Activated CD8-positive, alpha-beta T cell treated with anti-CD3 and anti-CD28 coated beads, Interleukin-2, amount 10 ng/mL, durations not matched to agents 7 days and 5 days (primary cell): ENCODE results near the gene CTF1. TPM values are rescaled to one million over a fixed set of nuclear protein-coding genes. Genes with fewer than 3 reads are reported as not detected.
A peak's percentile ranks its signal among the peaks of the same experiment; 100 is the strongest.

Source experiments
- ATAC-seq: fragments of 150-1000 bp; cut with Tn5 transposase; one replicate; pipeline ENCODE4 v1.10.0; 2021; ENCODE audit warnings: moderate library complexity
- CTCF ChIA-PET: fragments of 350-600 bp; sonication (Branson Sonifier 250); formaldehyde crosslinking; loops from one replicate; lab custom pipeline; 2021; ENCODE audit warnings: antibody characterized with exemption; lab: Charles Lee
- POLR2A ChIA-PET: fragments of 350-600 bp; sonication (Branson Sonifier 250); formaldehyde crosslinking; loops from one replicate; lab custom pipeline; 2021; ENCODE audit warnings: antibody characterized with exemption; lab: Charles Lee
- DNase-seq: peaks from one replicate; pipeline ENCODE4 v3.0.0-alpha.2; 2020
- H3K27ac Mint-ChIP-seq: one replicate; pipeline ENCODE4 v1.8.0; 2021; ENCODE audit warnings: mild to moderate bottlenecking, mixed read lengths
- H3K27me3 Mint-ChIP-seq: one replicate; pipeline ENCODE4 v1.8.0; 2021; ENCODE audit warnings: low read depth, mixed read lengths
- H3K36me3 Mint-ChIP-seq: one replicate; pipeline ENCODE4 v1.8.0; 2021; ENCODE audit warnings: low read depth, mixed read lengths
- H3K4me1 Mint-ChIP-seq: one replicate; pipeline ENCODE4 v1.8.0; 2021; ENCODE audit warnings: low read depth, mixed read lengths
- H3K4me3 Mint-ChIP-seq: one replicate; pipeline ENCODE4 v1.8.0; 2021; ENCODE audit warnings: mild to moderate bottlenecking, mixed read lengths
- H3K9me3 Mint-ChIP-seq: one replicate; pipeline ENCODE4 v1.8.0; 2022; ENCODE audit warnings: mixed read lengths; ENCODE audit not compliant: insufficient read depth
- total RNA-seq, 2 experiments: library from RNA; stranded (reverse); gene quantifications; one replicate each; pipeline ENCODE4 v1.2.3, GENCODE V29; 2021

CTF1 gene
- total RNA-seq, 2 experiments from 2014 or later, result 0.23 to 0.34 TPM

GRCh38 chr16:30874244-30874820 is 22.1 kb upstream of the CTF1 start:
- H3K9me3 Mint-ChIP-seq, result no peaks in the 10 kb centered on the region
- peaks cover 33% of the 10 kb centered on the region for H3K4me1 Mint-ChIP-seq
- H3K27ac Mint-ChIP-seq, result peak overlapping the region; percentile 86
- DNase-seq (no peak), ATAC-seq (no peak)
- CTCF ChIA-PET, result interaction anchor here (0.6 to 7.3 kb wide), 6 partner anchors 27 to 69 kb away, joined by 3 to 63 read pairs (median 5); no protein-coding TSS in a partner anchor
- H3K27me3 Mint-ChIP-seq, result no peaks in the 10 kb centered on the region
- H3K4me3 Mint-ChIP-seq, result peak overlapping the region; percentile 94
- POLR2A ChIA-PET, result interaction anchor here (0.8 to 5.8 kb wide), 12 partner anchors 18 to 200 kb away, joined by 3 to 73 read pairs (median 4); partner anchors contain the start of genes BCL7C, ZNF646 and ZNF668
- peaks cover 19% of the 10 kb centered on the region for H3K36me3 Mint-ChIP-seq

- H3K27me3 Mint-ChIP-seq, result no peaks in the 10 kb centered on the region
- peak overlapping the region; percentile 86 for H3K27ac Mint-ChIP-seq
- peaks cover 23% of the 10 kb centered on the region for H3K36me3 Mint-ChIP-seq
- peak overlapping the region; percentile 94 for H3K4me3 Mint-ChIP-seq
- peak; percentile 90 for DNase-seq
- peak; percentile 91 for ATAC-seq
- peaks cover 33% of the 10 kb centered on the region for H3K4me1 Mint-ChIP-seq
- ChIA-PET POLR2A (interaction anchor here (0.6 to 5.8 kb wide), 14 partner anchors 11 to 199 kb away, joined by 3 to 73 read pairs (median 4); partner anchors contain the start of genes BCL7C, ZNF646 and ZNF668), CTCF (interaction anchor here (0.6 to 7.3 kb wide), 8 partner anchors 27 to 70 kb away, joined by 3 to 63 read pairs (median 5); no protein-coding TSS in a partner anchor)
- H3K9me3 Mint-ChIP-seq, result no peaks in the 10 kb centered on the region
Observed at GRCh38 chr16:30874821-30875717, 21.3 kb upstream of the CTF1 start.

DNA sequence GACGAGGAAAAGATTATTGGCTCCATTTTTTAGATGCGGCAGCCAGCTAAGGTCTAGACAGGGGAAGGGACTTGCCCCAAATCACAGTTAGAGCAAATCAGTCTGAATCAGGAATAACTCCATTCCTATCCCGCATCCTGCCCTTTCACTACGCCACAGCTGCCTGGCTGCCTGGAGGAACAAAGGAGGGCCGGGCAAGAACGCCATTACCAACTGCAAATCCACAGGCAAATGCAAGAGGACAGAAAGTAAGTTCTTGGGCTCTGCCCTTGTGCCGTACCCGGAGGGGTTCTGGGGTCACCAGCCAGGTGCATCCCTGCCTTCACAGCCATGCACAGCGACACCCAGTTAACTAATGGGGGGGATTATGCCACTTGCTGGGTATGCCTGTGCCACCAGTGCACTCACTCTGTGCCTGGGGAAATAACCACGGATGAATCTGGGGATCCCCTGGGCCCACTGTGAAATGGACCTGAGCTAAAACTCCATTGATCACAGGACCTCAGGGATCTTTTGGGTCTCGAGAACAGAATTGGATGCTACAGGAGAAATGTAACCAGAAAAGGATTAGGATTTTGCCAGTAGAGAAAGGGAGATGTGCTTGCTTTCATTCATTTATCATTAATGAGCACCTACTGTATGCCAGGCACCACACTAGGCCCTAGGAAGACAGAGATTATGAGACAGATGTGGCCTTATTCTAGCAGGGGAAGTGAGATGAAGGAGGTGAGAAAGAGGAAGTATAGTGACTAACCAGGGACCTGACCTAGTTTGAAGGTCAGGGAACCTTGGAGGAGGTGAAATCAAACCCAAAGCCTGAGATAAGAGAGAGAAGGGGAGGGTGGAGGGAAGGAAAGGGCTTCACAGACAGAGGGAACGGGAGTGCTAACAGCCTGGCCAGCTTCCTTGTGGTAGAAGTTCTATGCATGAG is 20.3 kb upstream of the CTF1 start:
- peak; percentile 32 for DNase-seq
- Mint-ChIP-seq H3K27ac (peak overlapping the region; percentile 86), H3K4me3 (peak overlapping the region; percentile 94), H3K27me3 (no peaks in the 10 kb centered on the region), H3K4me1 (peaks cover 37% of the 10 kb centered on the region), H3K9me3 (no peaks in the 10 kb centered on the region), H3K36me3 (peaks cover 26% of the 10 kb centered on the region)
- ATAC-seq, result peak; percentile 16
- CTCF ChIA-PET, result interaction anchor here (1.0 to 7.3 kb wide), 5 partner anchors 25 to 66 kb away, joined by 3 to 63 read pairs (median 8); no protein-coding TSS in a partner anchor
- POLR2A ChIA-PET, result interaction anchor here (0.6 to 5.8 kb wide), 10 partner anchors 10 to 583 kb away, joined by 3 to 73 read pairs (median 4); partner anchors contain the start of genes ARMC5, BCL7C and PHKG2

- no peak for ATAC-seq
Observed at GRCh38 chr16:30876867-30877266, 19.5 kb upstream of the CTF1 start.

GRCh38 chr16:30882429-30883310 is 13.7 kb upstream of the CTF1 start:
- no peaks in the 10 kb centered on the region for H3K9me3 Mint-ChIP-seq
- POLR2A ChIA-PET, result interaction anchor here (1.9 kb wide), 1 partner anchor 19 kb away, joined by 14 read pairs; no protein-coding TSS in a partner anchor
- peak overlapping the region; percentile 5 for H3K4me3 Mint-ChIP-seq
- H3K27me3 Mint-ChIP-seq, result no peaks in the 10 kb centered on the region
- peaks cover 34% of the 10 kb centered on the region for H3K4me1 Mint-ChIP-seq
- CTCF ChIA-PET, result interaction anchor here (1.2 to 1.6 kb wide), 2 partner anchors 38 kb away, joined by 4 to 5 read pairs; no protein-coding TSS in a partner anchor
- ATAC-seq, result peak; percentile 54
- DNase-seq, result peak; percentile 30
- H3K36me3 Mint-ChIP-seq, result peaks cover 38% of the 10 kb centered on the region
- H3K27ac Mint-ChIP-seq, result peak overlapping the region; percentile 87

More at GRCh38 chr16:30876867-30877266, 19.5 kb upstream of the CTF1 start:
- Mint-ChIP-seq H3K4me1 (peaks cover 44% of the 10 kb centered on the region), H3K36me3 (peaks cover 26% of the 10 kb centered on the region), H3K4me3 (peak overlapping the region; percentile 94), H3K27me3 (no peaks in the 10 kb centered on the region), H3K27ac (peak overlapping the region; percentile 86), H3K9me3 (no peaks in the 10 kb centered on the region)
- no peak for DNase-seq
- POLR2A ChIA-PET, result interaction anchor here (1.3 to 5.8 kb wide), 5 partner anchors 9 to 129 kb away, joined by 4 to 73 read pairs (median 6); partner anchors contain the start of genes BCL7C and PHKG2
- CTCF ChIA-PET, result interaction anchor here (2.4 to 7.3 kb wide), 3 partner anchors 25 to 65 kb away, joined by 8 to 63 read pairs (median 42); no protein-coding TSS in a partner anchor

DNA sequence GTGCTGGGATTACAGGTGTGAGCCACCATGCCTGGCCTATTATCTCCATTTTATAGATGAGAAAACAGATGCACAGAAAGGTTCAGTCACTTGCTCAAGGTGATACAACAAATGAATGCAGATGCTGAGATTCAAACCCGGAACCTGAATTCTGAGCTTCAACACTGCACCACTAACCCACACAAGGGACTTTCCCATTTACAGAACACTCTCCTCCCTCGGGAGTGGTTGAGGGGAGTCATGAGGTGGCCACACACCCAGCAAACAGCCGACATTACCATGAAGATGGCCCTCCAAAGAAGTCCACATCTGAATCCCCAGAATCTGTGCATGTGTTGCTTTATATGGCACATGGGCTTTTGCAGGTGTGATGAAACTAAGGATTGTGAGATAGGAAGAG is 11.7 kb upstream of the CTF1 start:
- no peak for DNase-seq
- Mint-ChIP-seq H3K9me3 (no peaks in the 10 kb centered on the region), H3K36me3 (peaks cover 41% of the 10 kb centered on the region), H3K27me3 (no peaks in the 10 kb centered on the region), H3K4me1 (peaks cover 34% of the 10 kb centered on the region), H3K4me3 (no peak overlapping the region), H3K27ac (no peak overlapping the region)
- CTCF ChIA-PET, result no interaction called here
- no peak for ATAC-seq
- POLR2A ChIA-PET, result interaction anchor here (0.6 to 1.8 kb wide), 2 partner anchors 9 to 20 kb away, joined by 3 to 6 read pairs; no protein-coding TSS in a partner anchor

DNA sequence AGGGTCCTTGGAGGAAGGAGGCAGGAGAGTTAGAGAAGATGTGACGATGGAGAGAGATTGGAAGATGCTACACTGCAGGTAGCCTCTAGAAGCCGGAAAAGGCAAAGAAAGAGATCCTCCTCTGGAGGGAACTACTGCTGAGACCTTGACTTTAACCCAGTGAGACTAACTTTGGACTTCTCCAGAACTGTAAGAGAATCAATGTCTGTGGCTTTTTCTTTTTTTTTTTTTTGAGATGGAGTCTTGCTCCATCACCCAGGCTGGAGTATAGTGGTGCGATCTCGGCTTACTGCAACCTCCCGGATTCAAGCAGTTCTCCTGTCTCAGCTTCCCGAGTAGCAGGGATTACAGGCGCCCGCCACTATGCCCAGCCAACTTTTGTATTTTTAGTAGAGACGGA is 11.2 kb upstream of the CTF1 start:
- H3K27me3 Mint-ChIP-seq, result no peaks in the 10 kb centered on the region
- no peaks in the 10 kb centered on the region for H3K9me3 Mint-ChIP-seq
- ChIA-PET POLR2A (interaction anchor here (0.6 to 1.8 kb wide), 2 partner anchors 9 to 20 kb away, joined by 3 to 6 read pairs; no protein-coding TSS in a partner anchor), CTCF (no interaction called here)
- H3K27ac Mint-ChIP-seq, result no peak overlapping the region
- DNase-seq, result no peak
- H3K4me3 Mint-ChIP-seq, result no peak overlapping the region
- peaks cover 40% of the 10 kb centered on the region for H3K36me3 Mint-ChIP-seq
- no peak for ATAC-seq
- H3K4me1 Mint-ChIP-seq, result peaks cover 34% of the 10 kb centered on the region

DNA sequence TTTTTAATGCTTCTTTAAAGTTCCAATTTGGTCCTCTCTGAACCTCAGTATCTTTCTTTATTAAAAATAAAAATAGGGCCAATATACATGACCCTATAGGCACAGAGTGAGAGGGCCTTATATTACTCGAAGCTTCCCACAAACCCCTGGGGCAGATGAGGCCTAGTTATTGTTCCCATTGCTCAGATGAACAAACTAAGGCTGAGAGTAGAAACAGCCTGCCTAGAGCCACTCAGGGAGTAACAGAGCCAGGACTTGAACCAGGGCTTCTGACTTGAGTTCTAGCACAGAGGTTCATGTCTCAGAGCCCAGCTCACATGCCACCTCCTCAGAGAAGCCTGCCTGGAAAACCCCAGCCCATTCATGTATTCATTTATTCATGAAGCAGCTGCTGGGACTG is 10.3 kb upstream of the CTF1 start:
- DNase-seq (no peak), ATAC-seq (no peak)
- H3K27ac Mint-ChIP-seq, result no peak overlapping the region
- no peak overlapping the region for H3K4me3 Mint-ChIP-seq
- no peaks in the 10 kb centered on the region for H3K27me3 Mint-ChIP-seq
- POLR2A ChIA-PET, result interaction anchor here (0.6 to 1.8 kb wide), 2 partner anchors 10 to 41 kb away, joined by 3 to 6 read pairs; no protein-coding TSS in a partner anchor
- no peaks in the 10 kb centered on the region for H3K9me3 Mint-ChIP-seq
- CTCF ChIA-PET, result interaction anchor here (0.8 kb wide), 1 partner anchor 41 kb away, joined by 3 read pairs; no protein-coding TSS in a partner anchor
- H3K4me1 Mint-ChIP-seq, result peaks cover 29% of the 10 kb centered on the region
- H3K36me3 Mint-ChIP-seq, result peaks cover 38% of the 10 kb centered on the region

DNA sequence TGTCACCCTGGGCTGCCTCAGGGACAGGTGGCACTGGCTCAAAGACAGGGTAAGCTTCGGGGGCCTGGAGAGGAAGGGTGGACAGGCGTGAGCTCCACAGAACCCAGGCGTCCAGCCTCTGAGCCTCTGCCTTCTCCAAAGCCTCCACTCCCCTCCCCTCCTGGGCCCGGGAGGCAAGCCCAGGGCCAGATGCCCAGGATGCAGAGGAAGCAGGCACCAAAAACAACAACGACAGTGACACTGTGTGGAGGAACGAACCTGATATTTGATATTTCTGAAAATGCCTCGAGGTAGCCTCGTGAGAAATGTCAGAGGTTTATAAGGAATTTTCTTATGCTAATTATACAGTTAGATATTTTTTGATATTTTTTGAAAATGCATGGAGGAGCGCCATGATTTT is 8.5 kb upstream of the CTF1 start:
- no peak overlapping the region for H3K4me3 Mint-ChIP-seq
- H3K4me1 Mint-ChIP-seq, result peaks cover 20% of the 10 kb centered on the region
- H3K27ac Mint-ChIP-seq, result no peak overlapping the region
- no peaks in the 10 kb centered on the region for H3K9me3 Mint-ChIP-seq
- POLR2A ChIA-PET, result no interaction called here
- no peaks in the 10 kb centered on the region for H3K27me3 Mint-ChIP-seq
- DNase-seq, result no peak
- CTCF ChIA-PET, result interaction anchor here (1.7 kb wide), 1 partner anchor 43 kb away, joined by 6 read pairs; no protein-coding TSS in a partner anchor
- peaks cover 36% of the 10 kb centered on the region for H3K36me3 Mint-ChIP-seq
- ATAC-seq, result no peak
